Pancreas (tissue), 10 donors: Measurements from ENCODE around the gene EP300. TPM values are rescaled to one million over a fixed set of nuclear protein-coding genes. Genes with fewer than 3 reads are reported as not detected.
"Not testable (repeated sequence)": the region's sequence is repeated elsewhere in the genome, so short reads cannot be mapped to it uniquely, and the experiment has no call there.

Experiments used
- ATAC-seq, 4 donors: fragments of 200-7000 bp; cut with Tn5 transposase; one replicate each; pipeline versions ENCODE4 v1.8.0 to v1.9.1; 2020; ENCODE audit warnings: mild to moderate bottlenecking in 4 of 4, moderate library complexity in 4 of 4
- DNase-seq, 6 donors: peaks; one replicate each; pipeline ENCODE4 v3.0.0-alpha.2; 2020
- FAIRE-seq: peaks from 2 replicates; lab custom pipeline; 2012; peaks lifted over from hg19 to GRCh38; lab: Jason Lieb, UNC
- H3K27ac ChIP-seq, 4 donors: fragments of 200-600 bp; sonication (generic); 1 replicate in 3 of 4; 2 replicates in 1 of 4; pipeline versions ENCODE4 v1.5.0 to v1.8.0; 2020
- H3K27me3 ChIP-seq, 4 donors: fragments of 200-600 bp; one replicate each; pipeline ENCODE4 v1.8.0; 2021
- H3K36me3 ChIP-seq, 3 donors: fragments of 200-600 bp; sonication (generic) in 1 of 3; one replicate each; pipeline versions ENCODE4 v1.5.0 to v1.8.0; 2020 to 2021
- H3K4me1 ChIP-seq, 3 donors: fragments of 200-600 bp; one replicate each; pipeline ENCODE4 v1.8.0; 2021
- H3K4me3 ChIP-seq, 4 donors: fragments of 200-600 bp; sonication (generic) in 2 of 4; one replicate each; pipeline versions ENCODE4 v1.5.0 to v1.8.0; 2020 to 2021
- H3K9me3 ChIP-seq, 4 donors: fragments of 200-600 bp; one replicate each; pipeline ENCODE4 v1.8.0; 2021
- WGBS, 2 donors: extraction: QIAGEN DNeasy Blood & Tissue Kit; methylation state at CpG; one replicate each; pipeline ENCODE4 v1.1.7; 2013; 5-methylcytosine and 5-hydroxymethylcytosine counted together
- intact Hi-C, 3 donors: fragments of 100-400 bp; cut with DNase I; formaldehyde crosslinking; loops; one replicate each; pipeline versions ENCODE4 v1.11.1 to v1.14.2; 2022
- polyA plus RNA-seq, 2 donors: library from polyadenylated mRNA; stranded (reverse); fragments of 200-250 nt; gene quantifications; one replicate each; pipeline ENCODE4 v1.2.3, GENCODE V29; 2013
- total RNA-seq, 6 donors: library from RNA; stranded (reverse); fragmentation: NEBNext Ultra II Directional in 4 of 6; extraction: Animal tissue kit (Norgen Biotek cat#: 25700) in 4 of 6; gene quantifications; one replicate each; pipeline versions ENCODE4 v1.2.1 to v1.2.4, GENCODE V29; 2021 to 2023
- TF ChIP-seq, protein P1 (sequence below), 4 donors: fragments of 200-600 bp; sonication (generic) in 3 of 4; IDR thresholded peaks; one replicate each; pipeline versions ENCODE4 v1.5.0 to v1.8.0; 2021; ENCODE audit warnings: antibody characterized with exemption in 4 of 4
- donor health status: healthy with polysubstance abuse.
- donor health status: DM: no; HTN: no; CAD: no; lungs with moderate emphysema.
- donor health status: DM: no; HTN: no; CAD: no.
- donor health status: control.
- donor health status: control.
- donor health status: Bipolar disorder and iron deficiency.
- donor health status: DM: yes; HTN: yes; CAD: no.
- donor health status: DM: no; HTN: no; CAD: no.
- donor health status: DM: no; HTN: no; CAD: no.
- donor health status: DM: yes; HTN: yes; CAD: no.

EP300 gene
- total RNA-seq (10 to 100 TPM; 19.3 to 39.7 (median 24.9) TPM), polyA plus RNA-seq (10 to 100 TPM in 1 of 2 donors, 1 to 10 TPM in 1; 10.0 to 17.5 TPM)

DNA sequence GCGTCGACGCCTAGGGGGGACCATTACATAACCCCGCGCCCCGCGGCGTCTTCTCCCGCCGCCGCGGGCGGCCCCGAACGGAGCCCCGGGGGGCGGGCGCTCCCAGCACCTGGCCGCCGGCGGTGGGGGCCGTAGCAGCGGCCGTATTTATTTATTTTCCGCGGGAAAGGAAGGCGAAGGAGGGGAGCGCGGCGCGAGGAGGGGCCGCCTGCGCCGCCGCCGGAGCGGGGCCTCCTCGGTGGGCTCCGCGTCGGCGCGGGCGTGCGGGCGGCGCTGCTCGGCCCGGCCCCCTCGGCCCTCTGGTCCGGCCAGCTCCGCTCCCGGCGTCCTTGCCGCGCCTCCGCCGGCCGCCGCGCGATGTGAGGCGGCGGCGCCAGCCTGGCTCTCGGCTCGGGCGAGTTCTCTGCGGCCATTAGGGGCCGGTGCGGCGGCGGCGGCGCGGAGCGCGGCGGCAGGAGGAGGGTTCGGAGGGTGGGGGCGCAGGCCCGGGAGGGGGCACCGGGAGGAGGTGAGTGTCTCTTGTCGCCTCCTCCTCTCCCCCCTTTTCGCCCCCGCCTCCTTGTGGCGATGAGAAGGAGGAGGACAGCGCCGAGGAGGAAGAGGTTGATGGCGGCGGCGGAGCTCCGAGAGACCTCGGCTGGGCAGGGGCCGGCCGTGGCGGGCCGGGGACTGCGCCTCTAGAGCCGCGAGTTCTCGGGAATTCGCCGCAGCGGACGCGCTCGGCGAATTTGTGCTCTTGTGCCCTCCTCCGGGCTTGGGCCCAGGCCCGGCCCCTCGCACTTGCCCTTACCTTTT, at the start of gene EP300:
Gene EP300 (plus strand): TSS at position 570 of the 795 bp plus-strand sequence. CDS start 413 bp downstream, outside the sequence.
- Histone ChIP-seq H3K4me3 (peak within 1 kb of the TSS; percentile 94 to 96 (median 94)), H3K9me3 (no peaks in the 10 kb centered on the region), H3K4me1 (peaks cover 0 to 20% (median 10%) of the 10 kb centered on the region in 3 donors), H3K27me3 (no peaks in the 10 kb centered on the region), H3K36me3 (no peaks in the 10 kb centered on the region), H3K27ac (peak within 1 kb of the TSS; percentile 98 to 100 (median 100))
- intact Hi-C loops = loop anchor here in 2 of 3 donors (5.0 to 10.0 kb wide), 2 partner anchors 137 to 140 kb away; partner anchors contain the start of gene RBX1 (in 2 of the 2)
- DNase-seq (peak; percentile 73 to 91 (median 84)), FAIRE-seq (no peak), ATAC-seq (peak; percentile 18 to 54 (median 52))
- TF ChIP-seq, protein P1, sequence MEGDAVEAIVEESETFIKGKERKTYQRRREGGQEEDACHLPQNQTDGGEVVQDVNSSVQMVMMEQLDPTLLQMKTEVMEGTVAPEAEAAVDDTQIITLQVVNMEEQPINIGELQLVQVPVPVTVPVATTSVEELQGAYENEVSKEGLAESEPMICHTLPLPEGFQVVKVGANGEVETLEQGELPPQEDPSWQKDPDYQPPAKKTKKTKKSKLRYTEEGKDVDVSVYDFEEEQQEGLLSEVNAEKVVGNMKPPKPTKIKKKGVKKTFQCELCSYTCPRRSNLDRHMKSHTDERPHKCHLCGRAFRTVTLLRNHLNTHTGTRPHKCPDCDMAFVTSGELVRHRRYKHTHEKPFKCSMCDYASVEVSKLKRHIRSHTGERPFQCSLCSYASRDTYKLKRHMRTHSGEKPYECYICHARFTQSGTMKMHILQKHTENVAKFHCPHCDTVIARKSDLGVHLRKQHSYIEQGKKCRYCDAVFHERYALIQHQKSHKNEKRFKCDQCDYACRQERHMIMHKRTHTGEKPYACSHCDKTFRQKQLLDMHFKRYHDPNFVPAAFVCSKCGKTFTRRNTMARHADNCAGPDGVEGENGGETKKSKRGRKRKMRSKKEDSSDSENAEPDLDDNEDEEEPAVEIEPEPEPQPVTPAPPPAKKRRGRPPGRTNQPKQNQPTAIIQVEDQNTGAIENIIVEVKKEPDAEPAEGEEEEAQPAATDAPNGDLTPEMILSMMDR (IDR thresholded peaks at IDR 0.05) = peak in 1 of 4 donors; percentile 13
- 0 to 1% methylated on average over 55 to 111 of the region's 112 CpGs for WGBS, 2 donors

DNA sequence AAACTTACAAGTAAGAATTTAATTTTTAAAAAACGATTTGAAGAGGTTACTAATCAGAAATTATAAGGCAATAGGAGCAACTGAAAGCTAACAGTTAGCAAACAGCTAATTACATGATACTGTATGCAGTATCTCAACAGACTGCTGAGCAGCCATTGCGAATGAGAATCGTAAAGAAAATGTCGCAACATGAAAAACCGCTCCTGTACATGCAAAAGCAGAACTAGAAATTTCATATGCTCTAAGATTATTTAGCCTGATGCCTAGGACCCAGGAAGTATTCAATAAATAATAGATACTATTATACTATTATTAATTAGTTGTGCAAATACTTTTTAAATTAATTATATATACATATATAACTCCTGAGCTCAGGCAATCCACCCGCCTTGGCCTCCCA, 48.7 kb upstream of the EP300 start:
- Histone ChIP-seq H3K36me3 (no peaks in the 10 kb centered on the region), H3K27ac (no peak overlapping the region), H3K9me3 (no peaks in the 10 kb centered on the region), H3K4me3 (no peak overlapping the region), H3K4me1 (no peaks in the 10 kb centered on the region), H3K27me3 (no peaks in the 10 kb centered on the region)
- TF ChIP-seq, protein P1 (IDR thresholded peaks at IDR 0.05) = no peak
- DNase-seq (no peak), FAIRE-seq (no peak), ATAC-seq (no peak)
- intact Hi-C loops = no loop called here
- WGBS, 2 donors = 79 to 84% methylated on average over 6 of the region's 6 CpGs

DNA sequence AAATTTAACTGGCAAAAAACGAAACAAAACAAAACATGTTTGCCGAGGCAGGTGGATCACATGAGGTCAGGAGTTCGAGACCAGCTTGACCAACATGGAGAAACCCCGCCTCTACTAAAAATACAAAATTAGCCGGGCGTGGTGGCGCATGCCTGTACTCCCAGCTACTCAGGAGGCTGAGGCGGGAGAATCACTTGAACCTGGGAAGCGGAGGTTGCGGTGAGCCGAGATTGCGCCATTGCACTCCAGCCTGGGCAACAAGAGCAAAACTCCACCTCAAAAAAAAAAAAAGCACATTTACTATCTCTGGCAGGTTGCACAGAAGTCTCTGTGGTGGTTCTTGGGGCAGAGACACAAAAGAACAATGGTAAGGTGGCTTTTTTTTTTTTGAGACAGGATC, 46.8 kb upstream of the EP300 start:
- ATAC-seq, H3K27ac ChIP-seq: not testable (repeated sequence)
- WGBS, 2 donors = 77 to 85% methylated on average over 12 of the region's 12 CpGs

DNA sequence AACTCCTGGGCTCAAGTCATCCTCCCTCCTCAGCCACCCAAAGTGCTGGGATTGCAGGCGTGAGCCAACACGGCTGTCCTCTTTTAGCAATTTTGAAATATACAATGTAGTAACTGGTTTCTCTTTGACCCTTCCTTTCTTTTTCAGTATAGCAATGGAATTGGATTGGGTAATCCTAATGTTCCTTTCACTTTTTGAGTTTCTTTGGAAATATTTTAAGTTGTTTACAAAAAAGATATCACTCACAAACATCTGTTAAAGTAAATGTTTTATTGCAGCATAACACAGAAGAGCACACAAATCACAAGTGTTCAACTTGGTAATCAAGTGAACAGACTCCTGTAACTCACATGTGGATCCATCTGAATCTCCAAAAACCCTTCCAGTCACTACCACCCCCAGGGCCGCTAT, 44.6 kb upstream of the EP300 start:
- no peaks in the 10 kb centered on the region for H3K27me3 ChIP-seq
- no peaks in the 10 kb centered on the region for H3K4me1 ChIP-seq
- no peaks in the 10 kb centered on the region for H3K9me3 ChIP-seq
- H3K4me3 ChIP-seq = no peak overlapping the region
- DNase-seq = no peak
- intact Hi-C loops = no loop called here
- no peak for FAIRE-seq
- WGBS, 2 donors = 82 to 88% methylated on average over 3 of the region's 3 CpGs
- H3K27ac ChIP-seq = no peak overlapping the region
- TF ChIP-seq, protein P1 (IDR thresholded peaks at IDR 0.05) = no peak
- no peaks in the 10 kb centered on the region for H3K36me3 ChIP-seq
- peak in 1 of 4 donors; percentile 46 for ATAC-seq

More for the DNA sequence above, 46.8 kb upstream of the EP300 start:
- H3K4me3 ChIP-seq, H3K36me3 ChIP-seq, DNase-seq, H3K4me1 ChIP-seq, H3K9me3 ChIP-seq, H3K27me3 ChIP-seq, FAIRE-seq, intact Hi-C loops: not testable (repeated sequence)

DNA sequence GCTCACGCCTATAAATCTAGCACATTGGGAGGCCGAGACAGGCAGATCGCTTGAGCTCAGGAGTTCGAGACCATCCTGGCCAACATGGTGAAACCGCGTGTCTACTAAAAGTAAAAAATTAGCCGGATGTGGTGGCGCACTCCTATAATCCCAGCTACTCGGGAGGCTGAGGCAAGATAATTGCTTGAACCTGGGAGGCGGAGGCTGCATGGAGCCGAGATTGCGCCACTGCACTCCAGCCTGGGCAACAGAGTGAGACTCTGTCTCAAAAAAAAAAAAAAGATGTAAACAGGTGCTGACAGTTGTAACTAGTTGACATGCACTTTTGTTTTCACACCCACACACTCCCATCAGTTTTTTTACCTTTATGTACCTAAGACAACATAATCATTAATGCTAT, 44.0 kb upstream of the EP300 start:
- H3K27me3 ChIP-seq, ATAC-seq, DNase-seq, H3K9me3 ChIP-seq, intact Hi-C loops, H3K4me1 ChIP-seq, H3K36me3 ChIP-seq, FAIRE-seq: not testable (repeated sequence)
- H3K4me3 ChIP-seq = peak overlapping the region in 1 of 4 donors; percentile 3
- WGBS, 2 donors = 94 to 97% methylated on average over 12 of the region's 12 CpGs
- H3K27ac ChIP-seq = peak overlapping the region in 1 of 4 donors; percentile 33
